ENCODE results near the gene EXTL1. TPM values are rescaled to one million over a fixed set of nuclear protein-coding genes. Genes with fewer than 3 reads are reported as not detected.

Gene EXTL1
- total RNA-seq, 1 experiment from 2014 or later, result 1.0 TPM

GRCh38 chr1:25977801-25978200 lies 43.8 kb upstream of the EXTL1 start:
- Histone ChIP-seq H4K5ac (ENCODE audit: insufficient read length, low read depth, low read length) (no peak overlapping the region), H2BK5ac (ENCODE audit: insufficient read length, low read length) (no peak overlapping the region), H4K20me1 (ENCODE audit: control insufficient read depth, insufficient read depth, insufficient read length) (no peaks in the 10 kb centered on the region), H2AFZ (ENCODE audit: low read length) (no peak overlapping the region), H3K9ac (ENCODE audit: extremely low read depth, insufficient read length, low read length) (no peak overlapping the region), H3T11ph (ENCODE audit: low read length) (no peak overlapping the region), H3K14ac (ENCODE audit: insufficient read depth, low read length) (no peak overlapping the region), H4K91ac (ENCODE audit: insufficient read length, low read depth, low read length) (no peak overlapping the region), H3K4me2 (ENCODE audit: insufficient read depth, insufficient read length, low read length) (no peak overlapping the region), H2BK120ac (ENCODE audit: low read depth, low read length, poor library complexity, severe bottlenecking) (no peak overlapping the region), H3K18ac (ENCODE audit: insufficient read length, low read depth, low read length) (no peak overlapping the region), H3K4ac (ENCODE audit: low read depth, low read length) (no peak overlapping the region), H3K23ac (ENCODE audit: insufficient read length, low read depth, low read length) (no peak overlapping the region), H3K23me2 (ENCODE audit: insufficient read length, low read depth, low read length, poor library complexity, severe bottlenecking) (no peaks in the 10 kb centered on the region), H3K4me1 (ENCODE audit: insufficient read depth, low read length) (no peaks in the 10 kb centered on the region), H2BK12ac (ENCODE audit: insufficient read length, low read depth, low read length) (no peak overlapping the region), H3K79me1 (ENCODE audit: insufficient read depth, low read depth, low read length, poor library complexity, severe bottlenecking) (no peaks in the 10 kb centered on the region), H3K27ac (ENCODE audit: insufficient read length, low read depth, low read length) (no peak overlapping the region), H3K9me3 (ENCODE audit: control insufficient read depth, low read depth, low read length) (no peaks in the 10 kb centered on the region), H2BK15ac (ENCODE audit: low read depth, low read length) (no peak overlapping the region), H3K56ac (ENCODE audit: insufficient read length, low read depth, low read length) (no peak overlapping the region), H2BK20ac (ENCODE audit: low read depth, low read length, poor library complexity, severe bottlenecking) (no peak overlapping the region), H3K27me3 (ENCODE audit: insufficient read depth, low read length) (no peaks in the 10 kb centered on the region), H4K8ac (replicated peaks; ENCODE audit: insufficient read length, low read depth, low read length) (no peak overlapping the region), H2AK5ac (ENCODE audit: insufficient read length, low read length) (no peak overlapping the region), H3K79me2 (ENCODE audit: insufficient read depth, low read length) (no peaks in the 10 kb centered on the region)
- WGBS (ENCODE audit: extremely low coverage, insufficient read length, low lambda C conversion rate), result no CpG with 5 or more reads among the region's 5 CpGs
- Mint-ChIP-seq H3K27me3 (ENCODE audit: low read depth) (peaks cover 6% of the 10 kb centered on the region), H3K36me3 (ENCODE audit: insufficient read depth in 1 of 3, low read depth in 3 of 3) (peaks cover 7 to 58% (median 53%) of the 10 kb centered on the region in 3 experiments; a peak in 6 of 7 replicates), H3K4me3 (no peak overlapping the region), H3K4me1 (no peaks in the 10 kb centered on the region), H3K9me3 (no peaks in the 10 kb centered on the region), H3K27ac (no peak overlapping the region)
- TF ChIP-seq, protein P1, sequence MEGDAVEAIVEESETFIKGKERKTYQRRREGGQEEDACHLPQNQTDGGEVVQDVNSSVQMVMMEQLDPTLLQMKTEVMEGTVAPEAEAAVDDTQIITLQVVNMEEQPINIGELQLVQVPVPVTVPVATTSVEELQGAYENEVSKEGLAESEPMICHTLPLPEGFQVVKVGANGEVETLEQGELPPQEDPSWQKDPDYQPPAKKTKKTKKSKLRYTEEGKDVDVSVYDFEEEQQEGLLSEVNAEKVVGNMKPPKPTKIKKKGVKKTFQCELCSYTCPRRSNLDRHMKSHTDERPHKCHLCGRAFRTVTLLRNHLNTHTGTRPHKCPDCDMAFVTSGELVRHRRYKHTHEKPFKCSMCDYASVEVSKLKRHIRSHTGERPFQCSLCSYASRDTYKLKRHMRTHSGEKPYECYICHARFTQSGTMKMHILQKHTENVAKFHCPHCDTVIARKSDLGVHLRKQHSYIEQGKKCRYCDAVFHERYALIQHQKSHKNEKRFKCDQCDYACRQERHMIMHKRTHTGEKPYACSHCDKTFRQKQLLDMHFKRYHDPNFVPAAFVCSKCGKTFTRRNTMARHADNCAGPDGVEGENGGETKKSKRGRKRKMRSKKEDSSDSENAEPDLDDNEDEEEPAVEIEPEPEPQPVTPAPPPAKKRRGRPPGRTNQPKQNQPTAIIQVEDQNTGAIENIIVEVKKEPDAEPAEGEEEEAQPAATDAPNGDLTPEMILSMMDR (conservative IDR thresholded peaks at IDR 0.05), result no peak
- DNase-seq, result no peak

Measured in H9 (cell line).